MCF 10A (cell line): ENCODE data around the gene PSAT1. TPM values are rescaled to one million over a fixed set of nuclear protein-coding genes. Genes with fewer than 3 reads are reported as not detected.

Experiments
- BruUV-seq: library from RNA; stranded (reverse); fragments of 400-500 nt; replicated peaks from 2 replicates; lab custom pipeline; 2021; lab: Mats Ljungman, UMichigan
- CTCF ChIA-PET: fragments of 300-600 bp; sonication (Branson Sonifier 250); formaldehyde crosslinking; extraction: SDS; loops from one replicate; lab custom pipeline; 2021; ENCODE audit warnings: antibody characterized with exemption, inconsistent platforms; lab: Yijun Ruan, JAX
- POLR2A ChIA-PET: fragments of 300-600, 350-650 bp; sonication (Branson Sonifier 250); formaldehyde crosslinking; extraction: SDS; loops from one replicate; lab custom pipeline; 2020; ENCODE audit warnings: antibody characterized with exemption, inconsistent platforms; lab: Yijun Ruan, JAX
- DNase-seq: peaks from one replicate; pipeline ENCODE4 v3.0.0-alpha.2; 2018; ENCODE audit not compliant: unreplicated experiment
- H3K27ac Mint-ChIP-seq: one replicate; pipeline ENCODE4 v1.8.0; 2022; ENCODE audit warnings: mild to moderate bottlenecking, low read depth, mixed read lengths; ENCODE audit not compliant: unreplicated experiment
- H3K27me3 Mint-ChIP-seq: one replicate; pipeline ENCODE4 v1.8.0; 2022; ENCODE audit warnings: mixed read lengths; ENCODE audit not compliant: insufficient read depth, unreplicated experiment
- H3K36me3 Mint-ChIP-seq: one replicate; pipeline ENCODE4 v1.8.0; 2022; ENCODE audit warnings: mild to moderate bottlenecking, moderate library complexity, mixed read lengths; ENCODE audit not compliant: insufficient read depth, unreplicated experiment
- H3K4me1 Mint-ChIP-seq: one replicate; pipeline ENCODE4 v1.8.0; 2022; ENCODE audit warnings: mixed read lengths; ENCODE audit not compliant: insufficient read depth, unreplicated experiment
- H3K4me3 Mint-ChIP-seq: one replicate; pipeline ENCODE4 v1.8.0; 2022; ENCODE audit warnings: mild to moderate bottlenecking, moderate library complexity, mixed read lengths; ENCODE audit not compliant: unreplicated experiment
- H3K9me3 Mint-ChIP-seq: one replicate; pipeline ENCODE4 v1.8.0; 2022; ENCODE audit warnings: mixed read lengths; ENCODE audit not compliant: unreplicated experiment
- intact Hi-C: fragments of 100-400 bp; cut with micrococcal nuclease; formaldehyde crosslinking; loops from 2 replicates; pipeline ENCODE4 v1.14.1; 2022
- total RNA-seq: library from RNA; stranded (reverse); gene quantifications from 2 replicates; pipeline ENCODE4 v1.2.3, GENCODE V29; 2022
- TF ChIP-seq, protein P1 (sequence below): fragments of 200-600 bp; IDR thresholded peaks from one replicate; pipeline ENCODE4 v1.8.0; 2022; ENCODE audit warnings: antibody characterized with exemption, mild to moderate bottlenecking; ENCODE audit not compliant: unreplicated experiment

The PSAT1 gene
- total RNA-seq, 1 experiment from 2014 or later = 326 TPM

GRCh38 chr9:78294290-78295176, 2.4 kb upstream of the PSAT1 start:
- Mint-ChIP-seq H3K36me3 (peaks cover 15% of the 10 kb centered on the region), H3K4me1 (peaks cover 8% of the 10 kb centered on the region), H3K27me3 (no peaks in the 10 kb centered on the region), H3K9me3 (no peaks in the 10 kb centered on the region), H3K4me3 (no peak overlapping the region), H3K27ac (no peak overlapping the region)
- TF ChIP-seq, protein P1, sequence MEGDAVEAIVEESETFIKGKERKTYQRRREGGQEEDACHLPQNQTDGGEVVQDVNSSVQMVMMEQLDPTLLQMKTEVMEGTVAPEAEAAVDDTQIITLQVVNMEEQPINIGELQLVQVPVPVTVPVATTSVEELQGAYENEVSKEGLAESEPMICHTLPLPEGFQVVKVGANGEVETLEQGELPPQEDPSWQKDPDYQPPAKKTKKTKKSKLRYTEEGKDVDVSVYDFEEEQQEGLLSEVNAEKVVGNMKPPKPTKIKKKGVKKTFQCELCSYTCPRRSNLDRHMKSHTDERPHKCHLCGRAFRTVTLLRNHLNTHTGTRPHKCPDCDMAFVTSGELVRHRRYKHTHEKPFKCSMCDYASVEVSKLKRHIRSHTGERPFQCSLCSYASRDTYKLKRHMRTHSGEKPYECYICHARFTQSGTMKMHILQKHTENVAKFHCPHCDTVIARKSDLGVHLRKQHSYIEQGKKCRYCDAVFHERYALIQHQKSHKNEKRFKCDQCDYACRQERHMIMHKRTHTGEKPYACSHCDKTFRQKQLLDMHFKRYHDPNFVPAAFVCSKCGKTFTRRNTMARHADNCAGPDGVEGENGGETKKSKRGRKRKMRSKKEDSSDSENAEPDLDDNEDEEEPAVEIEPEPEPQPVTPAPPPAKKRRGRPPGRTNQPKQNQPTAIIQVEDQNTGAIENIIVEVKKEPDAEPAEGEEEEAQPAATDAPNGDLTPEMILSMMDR = no peak
- DNase-seq = no peak
- ChIA-PET POLR2A (interaction anchor here (1.2 to 5.4 kb wide), 4 partner anchors 10 to 22 kb away, joined by 5 to 116 read pairs (median 28); no protein-coding TSS in a partner anchor), CTCF (interaction anchor here (0.6 to 3.7 kb wide), 5 partner anchors 16 to 245 kb away, joined by 3 to 37 read pairs (median 4); no protein-coding TSS in a partner anchor)
- intact Hi-C loops = no loop called here
- BruUV-seq = no TSS peak

- Mint-ChIP-seq H3K9me3 (no peaks in the 10 kb centered on the region), H3K27ac (no peak overlapping the region), H3K4me1 (peaks cover 13% of the 10 kb centered on the region), H3K4me3 (no peak overlapping the region), H3K36me3 (peaks cover 21% of the 10 kb centered on the region), H3K27me3 (no peaks in the 10 kb centered on the region)
- intact Hi-C loops = no loop called here
- ChIA-PET POLR2A (interaction anchor here (5.0 to 5.4 kb wide), 4 partner anchors 11 to 35 kb away, joined by 29 to 116 read pairs (median 64); no protein-coding TSS in a partner anchor), CTCF (interaction anchor here (0.6 to 3.7 kb wide), 3 partner anchors 17 to 245 kb away, joined by 3 to 37 read pairs (median 9); no protein-coding TSS in a partner anchor)
- TF ChIP-seq, protein P1 = no peak
- no peak for DNase-seq
- no TSS peak for BruUV-seq
Observed at GRCh38 chr9:78295177-78295575, 1.7 kb upstream of the PSAT1 start.

GRCh38 chr9:78295731-78296130, 1.2 kb upstream of the PSAT1 start:
- TF ChIP-seq, protein P1 = no peak
- CTCF ChIA-PET = interaction anchor here (1.9 to 4.6 kb wide), 5 partner anchors 11 to 37 kb away, joined by 7 to 37 read pairs (median 19); no protein-coding TSS in a partner anchor
- no peaks in the 10 kb centered on the region for H3K27me3 Mint-ChIP-seq
- H3K36me3 Mint-ChIP-seq = peaks cover 27% of the 10 kb centered on the region
- DNase-seq = no peak
- POLR2A ChIA-PET = interaction anchor here (1.0 to 6.2 kb wide), 8 partner anchors 8 to 266 kb away, joined by 3 to 116 read pairs (median 42); partner anchors contain the start of gene CEP78
- H3K4me1 Mint-ChIP-seq = peaks cover 10% of the 10 kb centered on the region
- peak overlapping the region; percentile 87 for H3K27ac Mint-ChIP-seq
- no peaks in the 10 kb centered on the region for H3K9me3 Mint-ChIP-seq
- no TSS peak for BruUV-seq
- intact Hi-C loops = loop anchor here (1.0 kb wide), 1 partner anchor 34 kb away; no protein-coding TSS in a partner anchor
- peak overlapping the region; percentile 92 for H3K4me3 Mint-ChIP-seq
